ENCODE measurements around the gene CACNB1. TPM values are rescaled to one million over a fixed set of nuclear protein-coding genes. Genes with fewer than 3 reads are reported as not detected.

CACNB1 gene
- total and polyA plus RNA-seq, 10 of the 15 experiments (the other 5 are each of a cell fraction or from before 2014, with no cell fraction given): 0.06 to 15.6 (median 6.3) TPM

DNA sequence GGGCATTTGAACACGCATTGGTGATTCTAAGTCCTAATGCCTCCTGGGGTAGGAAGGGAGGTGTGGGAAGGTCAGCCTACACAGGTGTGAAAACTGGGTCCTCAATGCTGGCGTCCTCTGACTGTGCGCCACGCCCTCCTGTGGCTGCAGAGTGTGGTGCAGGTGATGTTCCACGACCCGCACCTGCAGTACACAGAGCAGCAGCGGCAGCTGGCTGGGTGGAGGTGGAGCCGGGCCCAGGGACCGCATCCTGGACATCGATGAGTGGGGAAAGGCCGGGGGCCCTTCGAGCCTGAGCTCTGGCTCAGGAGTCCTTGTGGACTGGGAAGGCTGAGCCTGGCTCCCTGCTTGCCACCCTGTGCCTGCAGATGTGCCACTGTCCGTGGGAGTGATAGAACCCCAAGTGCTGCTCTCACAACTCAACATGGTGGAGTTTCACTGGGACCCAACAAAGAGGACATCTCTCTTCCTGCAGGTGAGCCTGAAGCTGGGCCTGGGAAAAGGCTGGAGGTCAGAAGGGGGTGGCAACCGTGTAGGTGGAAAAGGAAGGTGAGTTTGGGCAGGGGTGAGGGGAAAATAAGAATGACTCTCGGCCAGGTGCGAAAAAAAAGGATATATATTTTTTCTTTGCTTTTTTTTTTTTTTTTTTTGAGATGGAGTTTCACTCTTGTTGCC lies 42.3 kb upstream of the CACNB1 start (continued):
- TF ChIP-seq RAD21 (IDR thresholded peaks at IDR 0.05; ENCODE audit: insufficient read depth, low read depth, low read length) (peak; percentile 39), POLR2AphosphoS2 (IDR thresholded peaks at IDR 0.05; ENCODE audit: low read depth, low read length) (no peak), HDAC2 (IDR thresholded peaks at IDR 0.05) (no peak), TAF1 (IDR thresholded peaks at IDR 0.05; ENCODE audit: borderline replicate concordance, low read depth, low read length) (no peak), ETV6 (conservative IDR thresholded peaks at IDR 0.05 in 1 of 2, IDR thresholded peaks at IDR 0.05 in 1 of 2; ENCODE audit: borderline replicate concordance in 1 of 2, low read depth in 1 of 2) (no peak), CBX5 (IDR thresholded peaks at IDR 0.05; ENCODE audit: low read depth) (no peak), NRF1 (conservative IDR thresholded peaks at IDR 0.05; ENCODE audit: low read depth, low read length) (no peak), STAT3 (IDR thresholded peaks at IDR 0.05; ENCODE audit: low read depth, low read length) (no peak), SMAD1 (IDR thresholded peaks at IDR 0.05; ENCODE audit: low read depth, partially characterized antibody) (no peak), ZBED1 (IDR thresholded peaks at IDR 0.05; ENCODE audit: borderline replicate concordance) (no peak), TCF7 (IDR thresholded peaks at IDR 0.05; ENCODE audit: borderline replicate concordance) (no peak), MXI1 (IDR thresholded peaks at IDR 0.05; ENCODE audit: low read depth, low read length) (no peak), ZNF24 (IDR thresholded peaks at IDR 0.05) (no peak), ESRRA (IDR thresholded peaks at IDR 0.05; ENCODE audit: low read length) (no peak), BHLHE40 (IDR thresholded peaks at IDR 0.05; ENCODE audit: borderline replicate concordance in 1 of 2, low read depth in 2 of 2, low read length in 1 of 2) (peak in 1 of 2 experiments; percentile 16; a peak in 1 of 4 replicates)
- TF ChIP-seq, protein P1, sequence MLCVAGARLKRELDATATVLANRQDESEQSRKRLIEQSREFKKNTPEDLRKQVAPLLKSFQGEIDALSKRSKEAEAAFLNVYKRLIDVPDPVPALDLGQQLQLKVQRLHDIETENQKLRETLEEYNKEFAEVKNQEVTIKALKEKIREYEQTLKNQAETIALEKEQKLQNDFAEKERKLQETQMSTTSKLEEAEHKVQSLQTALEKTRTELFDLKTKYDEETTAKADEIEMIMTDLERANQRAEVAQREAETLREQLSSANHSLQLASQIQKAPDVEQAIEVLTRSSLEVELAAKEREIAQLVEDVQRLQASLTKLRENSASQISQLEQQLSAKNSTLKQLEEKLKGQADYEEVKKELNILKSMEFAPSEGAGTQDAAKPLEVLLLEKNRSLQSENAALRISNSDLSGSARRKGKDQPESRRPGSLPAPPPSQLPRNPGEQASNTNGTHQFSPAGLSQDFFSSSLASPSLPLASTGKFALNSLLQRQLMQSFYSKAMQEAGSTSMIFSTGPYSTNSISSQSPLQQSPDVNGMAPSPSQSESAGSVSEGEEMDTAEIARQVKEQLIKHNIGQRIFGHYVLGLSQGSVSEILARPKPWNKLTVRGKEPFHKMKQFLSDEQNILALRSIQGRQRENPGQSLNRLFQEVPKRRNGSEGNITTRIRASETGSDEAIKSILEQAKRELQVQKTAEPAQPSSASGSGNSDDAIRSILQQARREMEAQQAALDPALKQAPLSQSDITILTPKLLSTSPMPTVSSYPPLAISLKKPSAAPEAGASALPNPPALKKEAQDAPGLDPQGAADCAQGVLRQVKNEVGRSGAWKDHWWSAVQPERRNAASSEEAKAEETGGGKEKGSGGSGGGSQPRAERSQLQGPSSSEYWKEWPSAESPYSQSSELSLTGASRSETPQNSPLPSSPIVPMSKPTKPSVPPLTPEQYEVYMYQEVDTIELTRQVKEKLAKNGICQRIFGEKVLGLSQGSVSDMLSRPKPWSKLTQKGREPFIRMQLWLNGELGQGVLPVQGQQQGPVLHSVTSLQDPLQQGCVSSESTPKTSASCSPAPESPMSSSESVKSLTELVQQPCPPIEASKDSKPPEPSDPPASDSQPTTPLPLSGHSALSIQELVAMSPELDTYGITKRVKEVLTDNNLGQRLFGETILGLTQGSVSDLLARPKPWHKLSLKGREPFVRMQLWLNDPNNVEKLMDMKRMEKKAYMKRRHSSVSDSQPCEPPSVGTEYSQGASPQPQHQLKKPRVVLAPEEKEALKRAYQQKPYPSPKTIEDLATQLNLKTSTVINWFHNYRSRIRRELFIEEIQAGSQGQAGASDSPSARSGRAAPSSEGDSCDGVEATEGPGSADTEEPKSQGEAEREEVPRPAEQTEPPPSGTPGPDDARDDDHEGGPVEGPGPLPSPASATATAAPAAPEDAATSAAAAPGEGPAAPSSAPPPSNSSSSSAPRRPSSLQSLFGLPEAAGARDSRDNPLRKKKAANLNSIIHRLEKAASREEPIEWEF (IDR thresholded peaks at IDR 0.05; ENCODE audit: insufficient replicate concordance, low read depth, low read length): no peak
- TF ChIP-seq, protein P2, sequence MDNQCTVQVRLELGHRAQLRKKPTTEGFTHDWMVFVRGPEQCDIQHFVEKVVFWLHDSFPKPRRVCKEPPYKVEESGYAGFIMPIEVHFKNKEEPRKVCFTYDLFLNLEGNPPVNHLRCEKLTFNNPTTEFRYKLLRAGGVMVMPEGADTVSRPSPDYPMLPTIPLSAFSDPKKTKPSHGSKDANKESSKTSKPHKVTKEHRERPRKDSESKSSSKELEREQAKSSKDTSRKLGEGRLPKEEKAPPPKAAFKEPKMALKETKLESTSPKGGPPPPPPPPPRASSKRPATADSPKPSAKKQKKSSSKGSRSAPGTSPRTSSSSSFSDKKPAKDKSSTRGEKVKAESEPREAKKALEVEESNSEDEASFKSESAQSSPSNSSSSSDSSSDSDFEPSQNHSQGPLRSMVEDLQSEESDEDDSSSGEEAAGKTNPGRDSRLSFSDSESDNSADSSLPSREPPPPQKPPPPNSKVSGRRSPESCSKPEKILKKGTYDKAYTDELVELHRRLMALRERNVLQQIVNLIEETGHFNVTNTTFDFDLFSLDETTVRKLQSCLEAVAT (IDR thresholded peaks at IDR 0.05): no peak
- TF ChIP-seq, protein P3, sequence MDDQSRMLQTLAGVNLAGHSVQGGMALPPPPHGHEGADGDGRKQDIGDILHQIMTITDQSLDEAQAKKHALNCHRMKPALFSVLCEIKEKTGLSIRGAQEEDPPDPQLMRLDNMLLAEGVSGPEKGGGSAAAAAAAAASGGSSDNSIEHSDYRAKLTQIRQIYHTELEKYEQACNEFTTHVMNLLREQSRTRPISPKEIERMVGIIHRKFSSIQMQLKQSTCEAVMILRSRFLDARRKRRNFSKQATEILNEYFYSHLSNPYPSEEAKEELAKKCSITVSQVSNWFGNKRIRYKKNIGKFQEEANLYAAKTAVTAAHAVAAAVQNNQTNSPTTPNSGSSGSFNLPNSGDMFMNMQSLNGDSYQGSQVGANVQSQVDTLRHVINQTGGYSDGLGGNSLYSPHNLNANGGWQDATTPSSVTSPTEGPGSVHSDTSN (IDR thresholded peaks at IDR 0.05; ENCODE audit: insufficient replicate concordance, low read depth, low read length): no peak
- TF ChIP-seq, protein P4, sequence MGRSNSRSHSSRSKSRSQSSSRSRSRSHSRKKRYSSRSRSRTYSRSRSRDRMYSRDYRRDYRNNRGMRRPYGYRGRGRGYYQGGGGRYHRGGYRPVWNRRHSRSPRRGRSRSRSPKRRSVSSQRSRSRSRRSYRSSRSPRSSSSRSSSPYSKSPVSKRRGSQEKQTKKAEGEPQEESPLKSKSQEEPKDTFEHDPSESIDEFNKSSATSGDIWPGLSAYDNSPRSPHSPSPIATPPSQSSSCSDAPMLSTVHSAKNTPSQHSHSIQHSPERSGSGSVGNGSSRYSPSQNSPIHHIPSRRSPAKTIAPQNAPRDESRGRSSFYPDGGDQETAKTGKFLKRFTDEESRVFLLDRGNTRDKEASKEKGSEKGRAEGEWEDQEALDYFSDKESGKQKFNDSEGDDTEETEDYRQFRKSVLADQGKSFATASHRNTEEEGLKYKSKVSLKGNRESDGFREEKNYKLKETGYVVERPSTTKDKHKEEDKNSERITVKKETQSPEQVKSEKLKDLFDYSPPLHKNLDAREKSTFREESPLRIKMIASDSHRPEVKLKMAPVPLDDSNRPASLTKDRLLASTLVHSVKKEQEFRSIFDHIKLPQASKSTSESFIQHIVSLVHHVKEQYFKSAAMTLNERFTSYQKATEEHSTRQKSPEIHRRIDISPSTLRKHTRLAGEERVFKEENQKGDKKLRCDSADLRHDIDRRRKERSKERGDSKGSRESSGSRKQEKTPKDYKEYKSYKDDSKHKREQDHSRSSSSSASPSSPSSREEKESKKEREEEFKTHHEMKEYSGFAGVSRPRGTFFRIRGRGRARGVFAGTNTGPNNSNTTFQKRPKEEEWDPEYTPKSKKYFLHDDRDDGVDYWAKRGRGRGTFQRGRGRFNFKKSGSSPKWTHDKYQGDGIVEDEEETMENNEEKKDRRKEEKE (IDR thresholded peaks at IDR 0.05): no peak
